HCT116 (cell line): ENCODE results near the gene ORC3. TPM values are rescaled to one million over a fixed set of nuclear protein-coding genes. Genes with fewer than 3 reads are reported as not detected.

ENCODE experiments used
- ATAC-seq: fragments of 200-7000 bp; cut with Tn5 transposase; 2 replicates; pipeline ENCODE4 v1.9.1; 2020; ENCODE audit warnings: mild to moderate bottlenecking, moderate library complexity
- BruUV-seq: library from RNA; stranded (reverse); fragments of 400-500 nt; replicated peaks from 2 replicates; lab custom pipeline; 2021; lab: Mats Ljungman, UMichigan
- CTCF ChIA-PET: fragments of 300-600 bp; sonication (Branson Sonifier 250); formaldehyde crosslinking; loops from one replicate; lab custom pipeline; 2021; ENCODE audit warnings: antibody characterized with exemption; lab: Charles Lee
- POLR2A ChIA-PET: fragments of 300-600, 350-600 bp; sonication (Branson Sonifier 250); formaldehyde crosslinking; loops from one replicate; lab custom pipeline; 2021; ENCODE audit warnings: antibody characterized with exemption; lab: Charles Lee
- RAD21 ChIA-PET, 2 experiments: fragments of 300-600 bp; sonication (Branson Sonifier 250); formaldehyde crosslinking; loops; one replicate each; lab custom pipeline; 2023; ENCODE audit warnings: low total read pairs in 2 of 2; ENCODE audit not compliant: uncharacterized antibody in 2 of 2, unreplicated experiment in 2 of 2, low non-redundant PET in 1 of 2; lab: Charles Lee
- DNase-seq: peaks from one replicate; pipeline ENCODE4 v3.0.0-alpha.2; 2010; ENCODE audit warnings: low read depth, low spot score
- H2AFZ ChIP-seq: fragments of 200-600 bp; shearing (Covaris generic), sonication (generic); 2 replicates; pipeline ENCODE4 v1.6.1; 2017; ENCODE audit warnings: low read depth, mixed run types, mixed read lengths, antibody characterized with exemption, low read length; ENCODE audit not compliant: poor library complexity, severe bottlenecking
- H3K27ac ChIP-seq: 2 replicates; pipeline ENCODE4 v1.5.1; 2012; ENCODE audit warnings: low read depth, low read length
- H3K27me3 ChIP-seq: fragments of 200-600 bp; sonication (generic); 2 replicates; pipeline ENCODE4 v1.6.1; 2016; ENCODE audit warnings: mixed run types, low read length, mixed read lengths; ENCODE audit not compliant: insufficient read depth
- H3K36me3 ChIP-seq, 2 experiments: fragments of 200-500 bp in 1 of 2; fragments of 200-600 bp in 1 of 2; sonication (Bioruptor generic) in 1 of 2; sonication (generic) in 1 of 2; 2 replicates each; pipeline versions ENCODE4 v1.5.1 to v1.6.1; 2014 to 2016; ENCODE audit warnings: low read length in 2 of 2, inconsistent platforms in 1 of 2, mixed read lengths in 1 of 2, mixed run types in 1 of 2; ENCODE audit not compliant: insufficient read depth in 2 of 2, control insufficient read depth in 1 of 2
- H3K4me1 ChIP-seq, 2 experiments: fragments of 200-600 bp in 1 of 2; sonication (generic) in 1 of 2; 2 replicates each; pipeline versions ENCODE4 v1.5.1 to v1.6.1; 2012 to 2017; ENCODE audit warnings: low read length in 2 of 2, inconsistent platforms in 1 of 2, mild to moderate bottlenecking in 1 of 2, mixed read lengths in 1 of 2, mixed run types in 1 of 2, moderate library complexity in 1 of 2; ENCODE audit not compliant: insufficient read depth in 2 of 2, control insufficient read depth in 1 of 2
- H3K4me2 ChIP-seq: fragments of 200-600 bp; sonication (generic); 2 replicates; pipeline ENCODE4 v1.6.1; 2017; ENCODE audit warnings: mixed run types, low read length, mixed read lengths
- H3K4me3 ChIP-seq, 2 experiments: fragments of 200-600 bp in 1 of 2; sonication (generic) in 1 of 2; replicated peaks in 1 of 2; 2 replicates each; pipeline ENCODE4 v1.5.1; 2011 to 2016; ENCODE audit warnings: low read length in 2 of 2, control low read depth in 1 of 2, low read depth in 1 of 2, mild to moderate bottlenecking in 1 of 2, mixed read lengths in 1 of 2, mixed run types in 1 of 2
- H3K79me2 ChIP-seq: fragments of 200-600 bp; sonication (generic); 2 replicates; pipeline ENCODE4 v1.6.1; 2017; ENCODE audit warnings: mild to moderate bottlenecking, mixed run types, low read length, moderate library complexity, mixed read lengths; ENCODE audit not compliant: insufficient read depth
- H3K9ac ChIP-seq: fragments of 200-600 bp; sonication (generic); 2 replicates; pipeline ENCODE4 v1.6.1; 2016; ENCODE audit warnings: low read length, mixed read lengths
- H3K9me2 ChIP-seq: fragments of 200-600 bp; sonication (generic), shearing (Covaris generic); 2 replicates; pipeline ENCODE4 v1.6.1; 2017; ENCODE audit warnings: mixed run types, mild to moderate bottlenecking, moderate library complexity; ENCODE audit not compliant: insufficient read depth
- H3K9me3 ChIP-seq, 2 experiments: fragments of 200-500 bp in 1 of 2; fragments of 200-600 bp in 1 of 2; sonication (Bioruptor generic) in 1 of 2; sonication (generic) in 1 of 2; 2 replicates each; pipeline ENCODE4 v1.6.1; 2014 to 2017; ENCODE audit warnings: low read length in 2 of 2, mixed read lengths in 2 of 2, inconsistent platforms in 1 of 2, low read depth in 1 of 2, mild to moderate bottlenecking in 1 of 2, mixed run types in 1 of 2, moderate library complexity in 1 of 2; ENCODE audit not compliant: control insufficient read depth in 1 of 2, insufficient read depth in 1 of 2
- H4K20me1 ChIP-seq: fragments of 200-600 bp; sonication (generic), shearing (Covaris generic); 2 replicates; pipeline ENCODE4 v1.6.1; 2017; ENCODE audit warnings: mixed run types, mild to moderate bottlenecking, moderate library complexity; ENCODE audit not compliant: insufficient read depth
- ATF3 ChIP-seq: IDR thresholded peaks from 2 replicates; pipeline ENCODE4 v1.6.1; 2012
- CBX3 ChIP-seq: IDR thresholded peaks from 2 replicates; pipeline ENCODE4 v1.6.1; 2012; ENCODE audit warnings: low read depth
- CTCF ChIP-seq, 3 experiments: fragments of 200-600 bp in 1 of 3; sonication (generic) in 1 of 3; IDR thresholded peaks in 2 of 3; conservative IDR thresholded peaks in 1 of 3; 2 replicates each; pipeline ENCODE4 v1.5.1; 2012 to 2017; ENCODE audit warnings: low read depth in 2 of 3, low read length in 2 of 3, antibody characterized with exemption in 1 of 3, borderline replicate concordance in 1 of 3, control low read depth in 1 of 3, mild to moderate bottlenecking in 1 of 3, mixed read lengths in 1 of 3, mixed run types in 1 of 3, moderate library complexity in 1 of 3; ENCODE audit not compliant: insufficient read depth in 1 of 3
- EGR1 ChIP-seq: IDR thresholded peaks from 2 replicates; pipeline ENCODE4 v1.6.1; 2012; ENCODE audit warnings: low read depth
- POLR2AphosphoS5 ChIP-seq: IDR thresholded peaks from 2 replicates; pipeline ENCODE4 v1.6.1; 2011; ENCODE audit warnings: mild to moderate bottlenecking, low read depth, low read length, moderate library complexity
- REST ChIP-seq: IDR thresholded peaks from 2 replicates; pipeline ENCODE4 v1.6.1; 2012; ENCODE audit warnings: low read depth
- SRF ChIP-seq: IDR thresholded peaks from 2 replicates; pipeline ENCODE4 v1.6.1; 2012; ENCODE audit warnings: low read depth
- ZBTB33 ChIP-seq: IDR thresholded peaks from 2 replicates; pipeline ENCODE4 v1.6.1; 2011; ENCODE audit warnings: mild to moderate bottlenecking, low read length, moderate library complexity; ENCODE audit not compliant: insufficient replicate concordance; ENCODE audit errors: extremely low read depth
- ZNF274 ChIP-seq: fragments of 200-500 bp; sonication (Bioruptor generic); IDR thresholded peaks from 2 replicates; pipeline ENCODE4 v1.6.1; 2014; ENCODE audit warnings: mild to moderate bottlenecking, low read depth, low read length, inconsistent platforms
- intact Hi-C: fragments of 100-400 bp; cut with micrococcal nuclease; formaldehyde crosslinking; loops from 2 replicates; pipeline ENCODE4 v1.10.0; 2022
- total RNA-seq: library from RNA; stranded (reverse); gene quantifications from one replicate; pipeline ENCODE4 v1.2.1, GENCODE V29; 2021; ENCODE audit not compliant: unreplicated experiment

Gene ORC3
- total RNA-seq, 1 experiment from 2014 or later, result 34.2 TPM

- DNase-seq (no peak), ATAC-seq (no peak)
- Histone ChIP-seq H3K9ac (no peak overlapping the region), H3K4me2 (no peak overlapping the region), H3K9me2 (no peaks in the 10 kb centered on the region), H3K4me3 (no peak overlapping the region), H3K79me2 (no peaks in the 10 kb centered on the region), H3K4me1 (no peaks in the 10 kb centered on the region), H2AFZ (no peak overlapping the region), H3K27ac (no peak overlapping the region), H3K9me3 (peaks cover 0 to 4% of the 10 kb centered on the region in 2 experiments; a peak in 1 of 4 replicates), H4K20me1 (no peaks in the 10 kb centered on the region), H3K27me3 (no peaks in the 10 kb centered on the region), H3K36me3 (peaks cover 3 to 27% of the 10 kb centered on the region in 2 experiments; a peak in 2 of 4 replicates)
- ChIA-PET POLR2A (no interaction called here), RAD21 (no interaction called here), CTCF (no interaction called here)
- BruUV-seq, result no TSS peak
- no peak for TF ChIP-seq ZNF274
- no peak for TF ChIP-seq ATF3
- TF ChIP-seq EGR1, result no peak
- no peak for TF ChIP-seq ZBTB33
- no peak for TF ChIP-seq CTCF (IDR thresholded peaks at IDR 0.05 in 2 of 3, conservative IDR thresholded peaks at IDR 0.05 in 1 of 3; ENCODE audit: borderline replicate concordance in 1 of 3, insufficient read depth in 1 of 3, low read depth in 2 of 3, low read length in 2 of 3)
- TF ChIP-seq SRF, result no peak
- no peak for TF ChIP-seq POLR2AphosphoS5
- TF ChIP-seq REST, result no peak
- no peak for TF ChIP-seq CBX3
- intact Hi-C loops, result no loop called here
Measured at GRCh38 chr6:87540539-87540938, 49.4 kb upstream of the ORC3 start.
